Common myeloid progenitor, CD34-positive (primary cell): Measurements from ENCODE around the gene NUP54.

Experiments used
- CTCF ChIA-PET: fragments of 350-600 bp; sonication (Branson Sonifier 250); formaldehyde crosslinking; loops from one replicate; lab custom pipeline; 2021; ENCODE audit warnings: antibody characterized with exemption; lab: Charles Lee
- POLR2A ChIA-PET: fragments of 350-600 bp; sonication (Branson Sonifier 250); formaldehyde crosslinking; loops from one replicate; lab custom pipeline; 2021; ENCODE audit warnings: antibody characterized with exemption; lab: Charles Lee
- DNase-seq, 3 donors: peaks; one replicate each; pipeline versions ENCODE4 v3.0.0 to v3.0.0-alpha.2; 2013
- H3K27ac ChIP-seq, 2 experiments: 1 replicate in 1 of 2; 2 replicates in 1 of 2; pipeline ENCODE4 v1.7.0; 2013; ENCODE audit warnings: inconsistent platforms in 2 of 2, low read length in 2 of 2, mild to moderate bottlenecking in 2 of 2, low read depth in 1 of 2, moderate library complexity in 1 of 2; ENCODE audit not compliant: severe bottlenecking in 2 of 2, insufficient read depth in 1 of 2, poor library complexity in 1 of 2
- H3K27me3 ChIP-seq, 5 experiments: replicated peaks in 2 of 5; 1 replicate in 3 of 5; 2 replicates in 2 of 5; pipeline versions ENCODE4 v1.6.1 to v1.7.0; 2013; ENCODE audit warnings: low read length in 4 of 5, mild to moderate bottlenecking in 2 of 5, moderate library complexity in 2 of 5, inconsistent platforms in 1 of 5; ENCODE audit not compliant: insufficient read depth in 5 of 5, control insufficient read depth in 4 of 5
- H3K36me3 ChIP-seq, 4 experiments: 1 replicate in 2 of 4; 2 replicates in 2 of 4; pipeline versions ENCODE4 v1.6.1 to v1.7.0; 2013; ENCODE audit warnings: low read length in 3 of 4, control low read depth in 1 of 4, mild to moderate bottlenecking in 1 of 4; ENCODE audit not compliant: control insufficient read depth in 4 of 4, insufficient read depth in 4 of 4
- H3K4me1 ChIP-seq, 4 experiments: 1 replicate in 3 of 4; 2 replicates in 1 of 4; pipeline versions ENCODE4 v1.6.1 to v1.7.1; 2013; ENCODE audit warnings: low read length in 3 of 4, mild to moderate bottlenecking in 3 of 4, control low read depth in 1 of 4, inconsistent platforms in 1 of 4, moderate library complexity in 1 of 4; ENCODE audit not compliant: control insufficient read depth in 4 of 4, insufficient read depth in 4 of 4; ENCODE audit errors: control extremely low read depth in 1 of 4
- H3K4me3 ChIP-seq, 7 experiments: 1 replicate in 4 of 7; 2 replicates in 3 of 7; pipeline versions ENCODE4 v1.5.1 to v1.7.0; 2013; ENCODE audit warnings: mild to moderate bottlenecking in 7 of 7, low read length in 6 of 7, moderate library complexity in 6 of 7, inconsistent platforms in 2 of 7, low read depth in 2 of 7, control low read depth in 1 of 7; ENCODE audit not compliant: insufficient read depth in 4 of 7, control insufficient read depth in 1 of 7; ENCODE audit errors: extremely low read depth in 1 of 7
- H3K9me3 ChIP-seq, 5 experiments: 1 replicate in 4 of 5; 2 replicates in 1 of 5; pipeline versions ENCODE4 v1.6.1 to v1.7.1; 2013; ENCODE audit warnings: low read length in 4 of 5, mild to moderate bottlenecking in 2 of 5, inconsistent platforms in 1 of 5, low read depth in 1 of 5, moderate library complexity in 1 of 5; ENCODE audit not compliant: control insufficient read depth in 4 of 5, insufficient read depth in 2 of 5; ENCODE audit errors: control extremely low read depth in 1 of 5
- WGBS: methylation state at CpG from one replicate; pipeline ENCODE4 v1.1.5; 2013; ENCODE audit not compliant: insufficient coverage; 5-methylcytosine and 5-hydroxymethylcytosine counted together

Gene NUP54

GRCh38 chr4:76188557-76188956 is 40.4 kb upstream of the NUP54 start:
- ChIA-PET POLR2A (no interaction called here), CTCF (interaction anchor here (0.9 to 3.5 kb wide), 3 partner anchors 8 to 188 kb away, joined by 3 to 18 read pairs (median 3); no protein-coding TSS in a partner anchor)
- no peak overlapping the region for H3K27ac ChIP-seq
- H3K4me3 ChIP-seq = no peak overlapping the region
- H3K27me3 ChIP-seq = no peaks in the 10 kb centered on the region
- peaks cover 14 to 45% (median 29%) of the 10 kb centered on the region in 4 experiments for H3K36me3 ChIP-seq
- H3K9me3 ChIP-seq = peaks cover 0 to 15% (median 3%) of the 10 kb centered on the region in 5 experiments
- peaks cover 0 to 2% (median 0%) of the 10 kb centered on the region in 4 experiments for H3K4me1 ChIP-seq
- WGBS = 95% methylated on average over 2 of the region's 3 CpGs
- no peak for DNase-seq

GRCh38 chr4:76188149-76188548 is 40.0 kb upstream of the NUP54 start:
- CTCF ChIA-PET = interaction anchor here (1.1 to 3.5 kb wide), 2 partner anchors 8 to 9 kb away, joined by 3 to 18 read pairs; no protein-coding TSS in a partner anchor
- H3K36me3 ChIP-seq = peaks cover 12 to 41% (median 27%) of the 10 kb centered on the region in 4 experiments

GRCh38 chr4:76187152-76187551 is 39.0 kb upstream of the NUP54 start:
- H3K9me3 ChIP-seq = peaks cover 0 to 6% (median 0%) of the 10 kb centered on the region in 5 experiments
- H3K27ac ChIP-seq = no peak overlapping the region
- POLR2A ChIA-PET = no interaction called here
- peaks cover 4 to 33% (median 20%) of the 10 kb centered on the region in 4 experiments for H3K36me3 ChIP-seq
- no CpG with 5 or more reads among the region's 3 CpGs for WGBS
- CTCF ChIA-PET = interaction anchor here (1.0 kb wide), 1 partner anchor 190 kb away, joined by 3 read pairs; no protein-coding TSS in a partner anchor
- DNase-seq = no peak
- H3K27me3 ChIP-seq = no peaks in the 10 kb centered on the region
- H3K4me3 ChIP-seq = no peak overlapping the region
- peaks cover 0 to 2% (median 0%) of the 10 kb centered on the region in 4 experiments for H3K4me1 ChIP-seq

More at GRCh38 chr4:76188149-76188548, 40.0 kb upstream of the NUP54 start:
- Histone ChIP-seq H3K9me3 (peaks cover 0 to 15% (median 2%) of the 10 kb centered on the region in 5 experiments), H3K4me3 (no peak overlapping the region), H3K4me1 (peaks cover 0 to 2% (median 0%) of the 10 kb centered on the region in 4 experiments), H3K27ac (no peak overlapping the region), H3K27me3 (no peaks in the 10 kb centered on the region)
- no peak for DNase-seq
- POLR2A ChIA-PET = no interaction called here

- Histone ChIP-seq H3K27me3 (no peaks in the 10 kb centered on the region), H3K36me3 (peaks cover 4 to 32% (median 19%) of the 10 kb centered on the region in 4 experiments), H3K9me3 (no peaks in the 10 kb centered on the region), H3K4me1 (peaks cover 0 to 3% (median 0%) of the 10 kb centered on the region in 4 experiments), H3K27ac (no peak overlapping the region), H3K4me3 (no peak overlapping the region)
- POLR2A ChIA-PET = no interaction called here
- CTCF ChIA-PET = interaction anchor here (0.9 to 8.7 kb wide), 4 partner anchors 10 to 321 kb away, joined by 4 to 186 read pairs (median 24); no protein-coding TSS in a partner anchor
- DNase-seq = no peak
- WGBS = 100% methylated on average over 4 of the region's 5 CpGs
These were observed 34.3 kb upstream of the NUP54 start for GRCh38 chr4:76182463-76182862.

GRCh38 chr4:76179398-76180318 is 31.5 kb upstream of the NUP54 start:
- ChIA-PET POLR2A (no interaction called here), CTCF (interaction anchor here (0.6 to 8.7 kb wide), 40 partner anchors 8 to 324 kb away, joined by 3 to 186 read pairs (median 5); partner anchors contain the start of genes NUP54 and STBD1)
- WGBS = 62% methylated on average over 9 of the region's 11 CpGs
- DNase-seq = peak; percentile 83 to 93 (median 89)
- H3K4me1 ChIP-seq = peaks cover 0 to 3% (median 0%) of the 10 kb centered on the region in 4 experiments
- no peak overlapping the region for H3K27ac ChIP-seq
- H3K36me3 ChIP-seq = peaks cover 8 to 37% (median 23%) of the 10 kb centered on the region in 4 experiments
- H3K4me3 ChIP-seq = no peak overlapping the region
- no peaks in the 10 kb centered on the region for H3K9me3 ChIP-seq
- no peaks in the 10 kb centered on the region for H3K27me3 ChIP-seq

- no peak overlapping the region for H3K4me3 ChIP-seq
- no peak for DNase-seq
- 24% methylated on average over 2 of the region's 2 CpGs for WGBS
- H3K27me3 ChIP-seq = no peaks in the 10 kb centered on the region
- H3K27ac ChIP-seq = no peak overlapping the region
- POLR2A ChIA-PET = no interaction called here
- H3K9me3 ChIP-seq = no peaks in the 10 kb centered on the region
- peaks cover 0 to 3% (median 0%) of the 10 kb centered on the region in 4 experiments for H3K4me1 ChIP-seq
- CTCF ChIA-PET = interaction anchor here (1.1 to 8.7 kb wide), 12 partner anchors 11 to 327 kb away, joined by 3 to 186 read pairs (median 14); partner anchors contain the start of gene STBD1
- H3K36me3 ChIP-seq = peaks cover 9 to 47% (median 27%) of the 10 kb centered on the region in 4 experiments
These were observed 30.1 kb upstream of the NUP54 start for GRCh38 chr4:76178296-76178695.
